Small intestine (tissue), 7 donors: ENCODE results near the gene MAD2L2. TPM values are rescaled to one million over a fixed set of nuclear protein-coding genes. Genes with fewer than 3 reads are reported as not detected.

Experiments
- DNase-seq, 2 donors: peaks; one replicate each; pipeline versions ENCODE4 v3.0.0 to v3.0.0-alpha.2; 2013
- FAIRE-seq: peaks from 2 replicates; lab custom pipeline; 2012; peaks lifted over from hg19 to GRCh38; lab: Jason Lieb, UNC
- H3K27ac ChIP-seq, 3 donors: one replicate each; pipeline ENCODE4 v1.5.1; 2013; ENCODE audit warnings: low read length in 2 of 3, mild to moderate bottlenecking in 2 of 3, control low read depth in 1 of 3, inconsistent platforms in 1 of 3, low read depth in 1 of 3, moderate library complexity in 1 of 3
- H3K27me3 ChIP-seq, 3 donors: one replicate each; pipeline ENCODE4 v1.6.1; 2013; ENCODE audit warnings: low read length in 3 of 3, inconsistent platforms in 1 of 3; ENCODE audit not compliant: control insufficient read depth in 3 of 3, insufficient read depth in 3 of 3
- H3K36me3 ChIP-seq, 3 donors: one replicate each; pipeline ENCODE4 v1.6.1; 2013; ENCODE audit warnings: low read length in 3 of 3, inconsistent platforms in 1 of 3, low read depth in 1 of 3, mild to moderate bottlenecking in 1 of 3, moderate library complexity in 1 of 3; ENCODE audit not compliant: control insufficient read depth in 3 of 3, insufficient read depth in 2 of 3
- H3K4me1 ChIP-seq, 3 donors: one replicate each; pipeline ENCODE4 v1.6.1; 2013; ENCODE audit warnings: low read length in 2 of 3, inconsistent platforms in 1 of 3, low read depth in 1 of 3, mild to moderate bottlenecking in 1 of 3, moderate library complexity in 1 of 3; ENCODE audit not compliant: control insufficient read depth in 3 of 3, insufficient read depth in 2 of 3
- H3K4me3 ChIP-seq, 3 donors: one replicate each; pipeline ENCODE4 v1.5.1; 2013; ENCODE audit warnings: low read length in 3 of 3, control low read depth in 1 of 3, inconsistent platforms in 1 of 3, low read depth in 1 of 3, mild to moderate bottlenecking in 1 of 3, moderate library complexity in 1 of 3
- H3K9me3 ChIP-seq, 2 donors: one replicate each; pipeline ENCODE4 v1.6.1; 2013; ENCODE audit warnings: low read depth in 1 of 2, low read length in 1 of 2; ENCODE audit not compliant: control insufficient read depth in 2 of 2, insufficient read depth in 1 of 2
- WGBS, 3 donors: extraction: QIAGEN DNeasy Blood & Tissue Kit; methylation state at CpG; one replicate each; pipeline ENCODE4 v1.1.7; 2013; 5-methylcytosine and 5-hydroxymethylcytosine counted together
- polyA plus RNA-seq, 4 donors: library from polyadenylated mRNA; stranded (reverse) in 3 of 4; unstranded in 1 of 4; fragments of 200-250 nt in 3 of 4; fragments of 120-200 nt in 1 of 4; gene quantifications; one replicate each; pipeline versions ENCODE4 v1.2.1 to v1.2.3, GENCODE V29; 2013
- donor health status: healthy with polysubstance abuse.
- donor health status: control.
- donor health status: control.
- donor health status: Bipolar disorder and iron deficiency.
- donor health status: healthy.

MAD2L2 gene
- polyA plus RNA-seq, 4 donors, result 17.2 to 34.6 (median 27.6) TPM

DNA sequence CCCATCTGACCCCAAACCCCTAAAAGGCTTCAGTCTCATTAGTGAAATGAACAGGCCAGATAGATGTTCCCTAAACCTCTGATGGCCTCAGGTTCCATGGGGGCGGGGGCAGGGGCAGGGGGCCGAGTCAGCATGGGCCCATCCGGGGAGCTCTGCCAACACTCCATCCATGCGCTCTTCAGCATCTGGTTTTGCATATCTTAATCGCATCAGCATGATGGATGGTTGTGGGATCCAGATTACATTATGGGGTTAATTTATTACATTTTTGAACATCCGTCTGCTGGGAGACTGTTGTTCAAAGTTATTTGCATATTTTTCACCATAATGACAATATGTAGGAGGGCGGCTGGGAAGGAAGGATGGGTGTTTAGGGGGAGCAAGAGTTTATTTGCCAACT, 3.1 kb upstream of the MAD2L2 start:
- DNase-seq (no peak), FAIRE-seq (no peak)
- Histone ChIP-seq H3K27ac (no peak overlapping the region), H3K27me3 (peaks cover 0 to 29% (median 6%) of the 10 kb centered on the region in 3 donors), H3K9me3 (no peaks in the 10 kb centered on the region), H3K36me3 (no peaks in the 10 kb centered on the region), H3K4me1 (peaks cover 0 to 8% (median 4%) of the 10 kb centered on the region in 3 donors), H3K4me3 (no peak overlapping the region)
- WGBS, 3 donors, result 49 to 62% (median 54%) methylated on average over 7 of the region's 7 CpGs

DNA sequence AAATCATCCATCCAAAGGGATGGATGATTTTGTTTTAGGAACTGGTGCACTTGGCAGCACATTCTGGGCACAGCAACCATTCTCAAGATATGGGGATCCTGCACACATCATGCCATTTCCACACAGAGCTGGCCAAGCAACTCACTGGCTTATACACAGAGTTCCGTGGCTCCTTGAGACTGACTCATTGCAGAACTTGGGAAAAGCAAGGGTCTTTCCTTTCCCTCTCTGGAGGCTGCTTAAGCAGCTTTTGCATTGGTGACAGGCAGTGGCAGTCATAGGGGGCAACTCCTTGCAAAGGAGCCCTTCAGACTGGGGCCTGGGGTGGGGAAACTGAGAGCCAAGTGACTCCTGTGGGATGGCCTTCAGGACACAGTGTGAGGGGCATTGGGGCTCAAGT, 1.9 kb upstream of the MAD2L2 start:
- H3K27ac ChIP-seq, result no peak overlapping the region
- WGBS, 3 donors, result 17 to 54% (median 44%) methylated on average over 1 of the region's 1 CpG

DNA sequence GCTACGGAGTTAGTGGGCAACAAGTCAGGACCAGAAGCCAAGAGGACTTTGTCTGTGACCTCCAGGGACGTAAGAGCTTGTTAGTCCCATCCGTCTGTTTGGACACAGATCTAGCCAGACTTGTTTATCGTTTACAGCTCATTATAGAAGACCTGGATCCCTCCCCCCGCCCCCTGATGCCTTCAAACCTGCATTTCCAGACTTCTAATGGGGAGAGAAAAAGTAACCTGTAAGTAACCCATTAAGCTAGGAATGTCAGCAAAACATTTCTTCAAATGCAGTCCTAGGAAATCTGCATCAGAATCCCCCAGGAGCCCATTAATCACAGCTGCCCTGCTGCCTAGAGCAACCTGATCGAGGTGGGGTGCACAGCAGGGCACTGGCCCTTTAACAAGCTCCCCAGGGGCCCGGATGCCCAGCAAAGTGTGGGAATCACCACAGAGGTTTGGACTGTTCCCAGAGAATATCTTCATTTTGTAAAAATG, 1.4 kb upstream of the MAD2L2 start:
- H3K36me3 ChIP-seq, result peaks cover 0 to 3% (median 0%) of the 10 kb centered on the region in 3 donors
- no peaks in the 10 kb centered on the region for H3K9me3 ChIP-seq
- 15 to 40% (median 34%) methylated on average over 7 of the region's 7 CpGs for whole genome bisulfite sequencing, 3 donors
- H3K4me3 ChIP-seq, result no peak overlapping the region
- no peak for DNase-seq
- H3K4me1 ChIP-seq, result peaks cover 0 to 8% (median 4%) of the 10 kb centered on the region in 3 donors
- H3K27me3 ChIP-seq, result peaks cover 0 to 23% (median 0%) of the 10 kb centered on the region in 3 donors
- H3K27ac ChIP-seq, result no peak overlapping the region
- FAIRE-seq, result no peak

More for the DNA sequence above, 1.9 kb upstream of the MAD2L2 start:
- H3K27me3 ChIP-seq, result peaks cover 0 to 25% (median 0%) of the 10 kb centered on the region in 3 donors
- no peaks in the 10 kb centered on the region for H3K9me3 ChIP-seq
- no peak overlapping the region for H3K4me3 ChIP-seq
- DNase-seq (no peak), FAIRE-seq (no peak)
- H3K36me3 ChIP-seq, result no peaks in the 10 kb centered on the region
- H3K4me1 ChIP-seq, result peaks cover 0 to 8% (median 4%) of the 10 kb centered on the region in 3 donors

DNA sequence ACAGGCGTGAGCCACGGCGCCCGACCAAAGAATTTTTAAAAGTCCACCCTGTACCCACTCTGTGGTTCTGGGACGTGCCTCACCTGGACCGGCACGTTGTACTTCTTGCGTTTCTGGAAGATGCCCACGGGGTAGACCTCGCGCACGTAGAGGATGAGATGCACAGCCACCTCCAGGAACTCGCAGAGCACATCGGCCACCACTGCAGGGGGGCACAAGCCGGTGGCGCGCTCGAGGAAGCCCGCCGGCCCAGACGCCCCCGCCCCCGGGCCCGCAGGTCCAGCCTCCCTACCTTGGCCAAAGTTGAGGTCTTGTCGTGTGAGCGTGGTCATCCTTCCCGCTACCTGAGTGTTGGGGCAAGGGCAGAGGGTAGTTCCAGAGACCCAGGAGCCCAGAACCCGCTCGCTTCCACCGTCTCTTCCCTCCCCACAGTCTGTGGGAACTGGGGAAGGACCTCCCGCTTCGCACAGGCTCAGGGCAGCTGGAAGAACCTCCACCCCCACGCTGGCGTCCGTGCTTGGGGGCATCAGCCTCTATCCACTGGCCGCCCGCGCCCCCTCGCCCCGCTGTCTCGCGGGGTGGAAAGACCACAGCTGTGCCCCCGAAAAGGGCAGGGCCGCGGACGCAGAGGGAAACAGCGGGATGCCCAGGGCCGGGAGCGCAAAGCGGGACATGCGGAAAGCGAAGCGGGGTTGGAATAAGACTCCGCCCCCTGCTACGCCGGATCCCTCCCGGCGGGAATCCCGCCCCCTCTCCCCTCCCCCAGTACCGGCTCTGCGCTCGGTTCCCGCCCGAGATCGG, 478 bp downstream of the MAD2L2 start:
- FAIRE-seq, result no peak
- DNase-seq, result no peak
- WGBS, 3 donors, result 9 to 16% (median 10%) methylated on average over 53 to 65 of the region's 65 CpGs

DNA sequence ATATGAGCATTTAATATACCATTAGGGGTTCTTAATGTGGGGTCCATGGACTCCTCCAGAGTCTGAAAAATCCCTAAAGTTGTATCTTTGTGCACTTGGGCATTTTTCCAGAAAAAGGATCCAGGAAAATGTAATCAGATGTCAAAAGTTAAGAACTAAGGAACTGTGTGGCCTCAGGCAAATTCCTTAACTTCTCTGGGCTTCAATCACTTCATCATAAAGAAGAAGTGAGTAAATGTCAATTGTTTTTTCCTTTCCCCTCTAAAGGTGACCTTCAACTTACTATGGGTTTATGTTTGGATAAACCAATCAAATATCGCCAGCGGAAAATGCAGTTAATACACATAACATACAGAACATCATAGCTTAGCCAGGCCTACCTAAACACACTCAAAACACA, 2.5 kb downstream of the MAD2L2 start:
- H3K27ac ChIP-seq, result no peak overlapping the region
- no peak for FAIRE-seq

More for the DNA sequence above, 478 bp downstream of the MAD2L2 start:
- Histone ChIP-seq H3K27ac (peak overlapping the region in 2 of 3 donors; percentile 48 to 62), H3K4me3 (peak overlapping the region; percentile 67 to 95 (median 77)), H3K36me3 (peaks cover 0 to 21% (median 4%) of the 10 kb centered on the region in 3 donors), H3K4me1 (peaks cover 0 to 8% (median 4%) of the 10 kb centered on the region in 3 donors), H3K9me3 (no peaks in the 10 kb centered on the region), H3K27me3 (peaks cover 0 to 23% (median 0%) of the 10 kb centered on the region in 3 donors)

DNA sequence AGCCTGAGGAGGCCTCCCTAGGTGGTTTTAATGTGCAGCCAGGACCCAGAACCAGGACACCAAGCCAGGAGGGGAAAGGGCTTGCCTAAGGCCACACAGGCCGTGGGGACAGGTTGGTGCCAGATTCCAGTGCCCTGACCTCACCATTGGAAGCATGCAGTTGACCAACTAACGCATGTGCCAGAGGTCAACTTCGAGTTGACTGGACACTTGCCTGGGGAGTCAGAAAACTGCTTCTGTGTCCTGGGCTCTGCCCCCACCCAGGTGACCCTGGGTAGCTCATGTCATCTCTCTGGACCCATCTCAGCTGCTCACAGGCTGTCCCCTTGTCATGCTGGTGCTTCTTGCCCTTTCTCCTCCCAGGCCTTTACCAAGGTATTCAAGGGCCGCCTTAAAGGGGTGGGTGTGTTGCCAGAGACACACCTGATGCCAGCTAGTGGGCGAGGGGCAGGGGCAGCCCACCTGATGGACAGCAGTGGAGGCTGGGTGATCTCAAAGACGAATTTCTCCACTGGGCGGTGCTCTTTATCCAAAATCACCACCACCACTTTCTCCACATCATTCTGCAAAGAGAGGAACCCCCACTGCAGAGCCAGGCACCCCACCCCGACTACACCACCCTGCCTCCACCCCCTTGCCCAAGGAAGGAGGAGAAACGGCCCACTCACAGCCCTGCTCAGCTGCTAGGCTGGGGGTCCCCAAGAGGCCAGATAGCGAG, 4.4 kb downstream of the MAD2L2 start:
- peaks cover 0 to 55% (median 7%) of the 10 kb centered on the region in 3 donors for H3K36me3 ChIP-seq
- H3K4me1 ChIP-seq, result peaks cover 1 to 7% (median 2%) of the 10 kb centered on the region in 3 donors
- 86 to 90% (median 87%) methylated on average over 9 to 10 of the region's 10 CpGs for WGBS, 3 donors

More for the DNA sequence above, 2.5 kb downstream of the MAD2L2 start:
- no peaks in the 10 kb centered on the region for H3K9me3 ChIP-seq
- peaks cover 0 to 19% (median 0%) of the 10 kb centered on the region in 3 donors for H3K27me3 ChIP-seq
- H3K4me3 ChIP-seq, result no peak overlapping the region
- H3K36me3 ChIP-seq, result peaks cover 0 to 39% (median 7%) of the 10 kb centered on the region in 3 donors
- H3K4me1 ChIP-seq, result peaks cover 0 to 8% (median 4%) of the 10 kb centered on the region in 3 donors
- no peak for DNase-seq
- WGBS, 3 donors, result 94 to 99% (median 97%) methylated on average over 2 of the region's 2 CpGs

DNA sequence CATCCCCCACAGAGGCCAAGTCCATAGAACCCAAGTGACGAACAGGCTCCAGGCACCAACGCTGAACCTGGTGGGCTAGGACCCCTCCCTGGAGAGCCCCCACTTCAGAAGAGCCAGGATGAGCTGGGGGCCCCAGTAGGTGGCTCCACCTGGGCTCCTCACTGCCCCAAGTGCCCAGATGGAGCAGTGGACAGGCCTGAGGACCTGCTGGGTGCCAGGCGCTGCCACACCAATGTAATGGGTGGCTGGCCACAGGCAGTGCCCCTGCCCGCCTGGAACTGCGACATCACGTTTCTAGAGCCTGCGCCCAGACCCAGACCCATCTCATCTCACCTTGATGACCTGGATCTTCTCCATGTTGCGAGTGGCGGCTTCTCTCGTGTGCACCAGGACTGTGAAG, 5.6 kb downstream of the MAD2L2 start:
- no peak overlapping the region for H3K27ac ChIP-seq
- DNase-seq (no peak), FAIRE-seq (no peak)
- no peak overlapping the region for H3K4me3 ChIP-seq
- 95 to 97% (median 95%) methylated on average over 10 of the region's 10 CpGs for WGBS, 3 donors
- H3K9me3 ChIP-seq, result no peaks in the 10 kb centered on the region
- peaks cover 0 to 60% (median 7%) of the 10 kb centered on the region in 3 donors for H3K36me3 ChIP-seq
- H3K4me1 ChIP-seq, result peaks cover 0 to 16% (median 2%) of the 10 kb centered on the region in 3 donors
- no peaks in the 10 kb centered on the region for H3K27me3 ChIP-seq

More for the DNA sequence above, 4.4 kb downstream of the MAD2L2 start:
- FAIRE-seq (no peak), DNase-seq (no peak)
- Histone ChIP-seq H3K4me3 (no peak overlapping the region), H3K9me3 (no peaks in the 10 kb centered on the region), H3K27ac (no peak overlapping the region), H3K27me3 (peaks cover 0 to under 1% (median 0%) of the 10 kb centered on the region in 3 donors)

DNA sequence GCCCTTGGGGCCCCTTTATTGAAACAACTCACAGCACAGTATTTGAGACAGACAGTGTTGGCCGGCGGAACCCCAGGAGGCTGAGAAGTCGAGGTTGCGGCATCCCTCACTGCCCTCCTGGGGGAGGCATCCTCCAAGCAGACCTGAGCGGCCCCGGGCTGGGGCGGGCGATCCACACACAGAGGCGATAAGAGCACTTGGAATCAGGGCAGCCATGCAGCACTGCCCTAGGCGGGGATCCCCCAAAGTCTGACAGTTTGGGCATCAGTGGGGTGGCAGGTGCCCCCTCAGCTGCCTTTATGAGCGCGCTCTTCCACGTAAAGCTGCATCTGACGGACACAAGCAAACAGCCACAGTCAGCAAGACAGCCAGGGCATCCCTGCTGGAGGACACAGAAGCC, 6.5 kb downstream of the MAD2L2 start:
- no peak for DNase-seq
- no peak for FAIRE-seq

More for the DNA sequence above, 6.5 kb downstream of the MAD2L2 start:
- Histone ChIP-seq H3K27ac (no peak overlapping the region), H3K27me3 (no peaks in the 10 kb centered on the region), H3K4me3 (no peak overlapping the region), H3K36me3 (peaks cover 0 to 63% (median 7%) of the 10 kb centered on the region in 3 donors), H3K4me1 (peaks cover 0 to 17% (median 2%) of the 10 kb centered on the region in 3 donors), H3K9me3 (no peaks in the 10 kb centered on the region)
- WGBS, 3 donors, result 95 to 97% (median 96%) methylated on average over 14 of the region's 14 CpGs
